Panc1 (cell line): ENCODE data around the gene SLC12A7.

Experiments
- CTCF ChIP-seq: fragments of 450-650 bp; IDR thresholded peaks from 2 replicates; pipeline ENCODE4 v1.5.1; 2017; ENCODE audit warnings: mild to moderate bottlenecking
- POLR2AphosphoS5 ChIP-seq: IDR thresholded peaks from 2 replicates; pipeline ENCODE4 v1.6.1; 2012; ENCODE audit warnings: mild to moderate bottlenecking, low read depth, low read length, moderate library complexity
- SIN3A ChIP-seq: IDR thresholded peaks from 2 replicates; pipeline ENCODE4 v1.6.1; 2012; ENCODE audit warnings: low read depth, mild to moderate bottlenecking, low read length, moderate library complexity, borderline replicate concordance; ENCODE audit not compliant: insufficient read depth

DNA sequence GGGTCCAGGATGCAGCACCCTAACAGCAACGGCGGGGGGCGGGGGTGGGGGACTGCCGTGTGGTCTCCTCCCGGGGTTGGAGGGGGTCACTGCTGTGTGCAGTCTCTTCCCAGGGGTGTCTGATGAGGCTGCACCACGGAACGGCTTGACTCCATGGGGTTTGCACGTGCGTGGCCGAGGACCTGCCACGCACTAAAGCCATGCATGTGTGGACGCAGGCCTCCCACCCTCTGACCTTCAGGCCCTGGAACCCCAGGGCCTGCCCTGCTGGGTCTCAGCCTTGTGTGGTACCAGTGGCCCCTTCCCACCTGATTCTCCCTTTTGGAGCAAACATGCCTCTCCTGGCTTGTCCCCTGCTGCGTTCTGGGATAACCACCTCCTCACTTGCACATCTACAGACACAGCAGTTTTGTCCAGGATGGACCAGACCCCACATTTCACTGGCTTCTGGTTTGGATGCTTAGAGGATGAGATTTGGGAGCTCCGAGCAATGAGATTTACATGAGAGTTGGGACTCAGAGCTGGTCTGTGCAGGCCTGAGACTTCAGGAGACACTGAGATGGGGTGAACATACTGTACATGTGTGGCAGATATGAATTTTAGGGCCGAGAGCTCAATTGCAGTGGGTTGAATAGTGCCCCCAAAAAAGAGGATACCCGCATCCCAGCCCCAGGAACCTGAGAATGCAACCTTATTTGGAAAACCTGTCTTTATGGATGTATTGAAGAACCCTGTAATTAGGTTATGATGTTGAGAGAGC lies 45.8 kb downstream of the SLC12A7 start:
- TF ChIP-seq CTCF (no peak), SIN3A (no peak), POLR2AphosphoS5 (no peak)
